Measurements from ENCODE around the gene ICAM4. TPM values are rescaled to one million over a fixed set of nuclear protein-coding genes. Genes with fewer than 3 reads are reported as not detected.
A peak's percentile ranks its signal among the peaks of the same experiment; 100 is the strongest.

ICAM4 gene
- total RNA-seq, 1 donor from 2014 or later = not detected

DNA sequence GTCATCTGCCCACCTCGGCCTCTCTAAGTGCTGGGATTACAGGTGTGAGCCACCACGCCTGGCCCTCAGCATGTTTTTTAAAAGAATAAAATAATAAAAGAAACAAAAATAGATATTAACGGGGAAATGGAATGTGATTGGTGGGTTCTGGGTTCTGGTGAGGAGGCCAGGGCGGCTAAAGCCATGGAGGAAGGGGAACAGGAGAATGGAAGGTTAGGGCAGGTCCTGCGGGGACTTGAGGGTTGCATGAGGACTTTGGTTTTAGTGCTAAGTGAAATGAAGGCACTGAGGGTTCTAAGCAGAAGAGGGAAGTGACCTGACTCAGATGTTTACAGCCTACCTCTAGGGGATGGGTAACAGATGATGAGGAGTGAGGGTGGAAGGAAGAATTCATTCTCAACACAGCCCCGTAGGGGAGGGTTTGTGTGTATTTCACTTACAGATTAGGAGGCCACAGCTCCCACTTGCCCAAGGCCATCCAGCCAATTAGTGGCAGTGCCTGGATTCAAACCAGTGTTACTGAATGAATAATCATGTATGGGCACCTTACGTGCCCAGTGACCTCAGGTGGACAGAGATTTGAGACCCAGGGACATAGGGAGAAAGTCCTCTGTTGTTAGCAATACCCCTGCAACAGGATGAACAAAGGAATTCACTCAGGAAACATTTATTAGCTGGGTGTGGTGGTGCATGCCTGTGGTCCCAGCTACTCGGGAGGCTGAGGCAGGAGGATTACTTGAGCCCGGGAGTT, 41.4 kb upstream of the ICAM4 start:
- TF ChIP-seq, protein P1, sequence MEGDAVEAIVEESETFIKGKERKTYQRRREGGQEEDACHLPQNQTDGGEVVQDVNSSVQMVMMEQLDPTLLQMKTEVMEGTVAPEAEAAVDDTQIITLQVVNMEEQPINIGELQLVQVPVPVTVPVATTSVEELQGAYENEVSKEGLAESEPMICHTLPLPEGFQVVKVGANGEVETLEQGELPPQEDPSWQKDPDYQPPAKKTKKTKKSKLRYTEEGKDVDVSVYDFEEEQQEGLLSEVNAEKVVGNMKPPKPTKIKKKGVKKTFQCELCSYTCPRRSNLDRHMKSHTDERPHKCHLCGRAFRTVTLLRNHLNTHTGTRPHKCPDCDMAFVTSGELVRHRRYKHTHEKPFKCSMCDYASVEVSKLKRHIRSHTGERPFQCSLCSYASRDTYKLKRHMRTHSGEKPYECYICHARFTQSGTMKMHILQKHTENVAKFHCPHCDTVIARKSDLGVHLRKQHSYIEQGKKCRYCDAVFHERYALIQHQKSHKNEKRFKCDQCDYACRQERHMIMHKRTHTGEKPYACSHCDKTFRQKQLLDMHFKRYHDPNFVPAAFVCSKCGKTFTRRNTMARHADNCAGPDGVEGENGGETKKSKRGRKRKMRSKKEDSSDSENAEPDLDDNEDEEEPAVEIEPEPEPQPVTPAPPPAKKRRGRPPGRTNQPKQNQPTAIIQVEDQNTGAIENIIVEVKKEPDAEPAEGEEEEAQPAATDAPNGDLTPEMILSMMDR (IDR thresholded peaks at IDR 0.05) = no peak
- no peak for DNase-seq (ENCODE audit: low spot score)
- H3K36me3 Mint-ChIP-seq (ENCODE audit: low read depth) = no peaks in the 10 kb centered on the region
- H3K9me3 Mint-ChIP-seq (ENCODE audit: low read depth) = no peaks in the 10 kb centered on the region
- peaks cover 6% of the 10 kb centered on the region for H3K4me1 Mint-ChIP-seq (ENCODE audit: low read depth)
- no peak overlapping the region for H3K27ac Mint-ChIP-seq (ENCODE audit: unreplicated experiment)
- H3K4me3 Mint-ChIP-seq (ENCODE audit: unreplicated experiment) = no peak overlapping the region
- no peaks in the 10 kb centered on the region for H3K27me3 Mint-ChIP-seq (ENCODE audit: low read depth)

DNA sequence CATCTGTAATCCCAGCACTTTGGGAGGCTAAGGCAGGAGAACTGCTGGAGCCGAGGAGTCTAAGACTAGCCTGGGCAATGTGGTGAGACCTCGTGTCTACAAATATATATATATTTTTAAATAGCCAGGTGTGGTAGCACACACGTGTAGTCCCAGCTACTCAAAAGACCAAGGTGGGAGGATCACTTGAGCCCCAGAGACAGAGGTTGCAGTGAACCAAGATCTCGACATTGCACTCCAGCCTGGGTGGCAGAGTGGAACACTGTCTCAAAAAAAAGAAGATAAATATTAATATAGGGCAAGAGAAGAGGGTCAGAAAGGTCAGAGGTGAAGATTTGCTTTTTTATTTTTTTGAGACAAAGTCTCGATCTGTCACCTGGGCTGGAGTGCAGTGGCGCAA, 40.2 kb upstream of the ICAM4 start:
- no peaks in the 10 kb centered on the region for H3K9me3 Mint-ChIP-seq (ENCODE audit: low read depth)
- H3K4me3 Mint-ChIP-seq (ENCODE audit: unreplicated experiment) = no peak overlapping the region
- H3K4me1 Mint-ChIP-seq (ENCODE audit: low read depth) = peaks cover 10% of the 10 kb centered on the region
- DNase-seq (ENCODE audit: low spot score) = no peak
- no peak overlapping the region for H3K27ac Mint-ChIP-seq (ENCODE audit: unreplicated experiment)
- H3K36me3 Mint-ChIP-seq (ENCODE audit: low read depth) = no peaks in the 10 kb centered on the region
- TF ChIP-seq, protein P1 (IDR thresholded peaks at IDR 0.05) = no peak
- no peaks in the 10 kb centered on the region for H3K27me3 Mint-ChIP-seq (ENCODE audit: low read depth)

DNA sequence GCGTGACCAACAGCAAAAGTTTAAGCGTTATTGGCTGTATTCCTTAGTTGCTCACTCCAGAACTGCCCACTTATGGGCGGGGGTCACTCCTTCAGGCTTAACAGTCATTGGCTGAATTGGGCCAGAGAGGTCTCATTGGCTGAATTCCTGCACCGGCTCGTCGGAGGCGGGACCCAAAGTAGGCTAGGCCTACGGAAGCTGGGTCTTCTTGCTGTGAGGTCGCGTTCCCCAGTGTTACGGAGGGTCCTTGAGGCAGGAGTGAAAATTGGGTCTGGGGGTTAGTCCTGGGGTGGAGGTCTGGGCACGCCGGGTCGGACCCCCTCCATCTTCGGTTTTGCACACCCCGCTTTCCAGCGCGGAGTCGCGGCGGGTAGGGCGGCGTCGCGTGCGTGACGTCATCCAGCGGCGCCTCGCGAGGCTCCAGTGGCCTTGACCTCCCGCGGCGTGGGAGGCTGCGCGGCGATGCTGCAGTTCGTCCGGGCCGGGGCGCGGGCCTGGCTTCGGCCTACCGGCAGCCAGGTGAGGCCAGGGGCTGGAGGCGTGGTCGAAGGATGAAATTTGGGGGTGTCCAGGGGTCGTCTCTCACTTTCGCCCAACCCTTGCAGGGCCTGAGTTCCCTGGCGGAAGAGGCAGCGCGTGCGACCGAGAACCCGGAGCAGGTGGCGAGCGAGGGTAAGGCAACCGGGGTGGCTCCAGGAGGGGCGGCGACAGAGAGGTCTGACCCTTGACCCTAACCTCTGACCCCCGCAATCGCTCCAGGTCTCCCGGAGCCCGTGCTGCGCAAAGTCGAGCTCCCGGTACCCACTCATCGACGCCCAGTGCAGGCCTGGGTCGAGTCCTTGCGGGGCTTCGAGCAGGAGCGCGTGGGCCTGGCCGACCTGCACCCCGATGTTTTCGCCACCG, 34.7 kb upstream of the ICAM4 start, which contains the start of gene MRPL4:
TSS of gene MRPL4 (plus strand) at position 423 of the 903 bp plus-strand sequence. CDS start at position 463, 40 bp downstream.
- Mint-ChIP-seq H3K27me3 (ENCODE audit: low read depth) (no peaks in the 10 kb centered on the region), H3K4me3 (ENCODE audit: unreplicated experiment) (peak within 1 kb of the TSS; percentile 93), H3K4me1 (ENCODE audit: low read depth) (peaks cover 21% of the 10 kb centered on the region), H3K27ac (ENCODE audit: unreplicated experiment) (peak within 1 kb of the TSS; percentile 95), H3K9me3 (ENCODE audit: low read depth) (no peaks in the 10 kb centered on the region), H3K36me3 (ENCODE audit: low read depth) (peaks cover 15% of the 10 kb centered on the region)
- TF ChIP-seq, protein P1 (IDR thresholded peaks at IDR 0.05) = no peak
- peak; percentile 94 for DNase-seq (ENCODE audit: low spot score)

DNA sequence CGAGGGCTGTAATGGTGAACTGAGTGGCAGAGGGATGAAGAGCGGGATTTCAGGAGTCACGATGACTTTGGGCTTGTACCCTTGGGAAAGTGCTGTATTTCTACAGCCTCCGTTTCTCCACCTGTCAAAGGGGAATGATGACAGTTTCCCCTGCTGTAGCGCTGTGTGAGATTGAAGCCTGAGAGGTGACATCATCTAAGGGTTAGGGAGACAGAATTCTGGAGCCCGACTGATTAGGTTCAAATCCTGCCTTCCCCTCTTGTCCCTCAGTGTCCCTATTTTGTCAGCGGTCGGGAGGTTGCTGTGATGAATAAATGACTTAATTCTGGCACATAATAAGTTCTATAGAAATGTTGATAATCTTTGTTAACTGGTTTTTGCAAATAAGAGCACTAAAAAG, 34.0 kb upstream of the ICAM4 start:
- H3K9me3 Mint-ChIP-seq (ENCODE audit: low read depth) = no peaks in the 10 kb centered on the region
- peaks cover 21% of the 10 kb centered on the region for H3K4me1 Mint-ChIP-seq (ENCODE audit: low read depth)
- H3K27ac Mint-ChIP-seq (ENCODE audit: unreplicated experiment) = peak overlapping the region; percentile 95
- H3K4me3 Mint-ChIP-seq (ENCODE audit: unreplicated experiment) = peak overlapping the region; percentile 93
- H3K27me3 Mint-ChIP-seq (ENCODE audit: low read depth) = no peaks in the 10 kb centered on the region
- TF ChIP-seq, protein P1 (IDR thresholded peaks at IDR 0.05) = no peak
- DNase-seq (ENCODE audit: low spot score) = no peak
- peaks cover 22% of the 10 kb centered on the region for H3K36me3 Mint-ChIP-seq (ENCODE audit: low read depth)

DNA sequence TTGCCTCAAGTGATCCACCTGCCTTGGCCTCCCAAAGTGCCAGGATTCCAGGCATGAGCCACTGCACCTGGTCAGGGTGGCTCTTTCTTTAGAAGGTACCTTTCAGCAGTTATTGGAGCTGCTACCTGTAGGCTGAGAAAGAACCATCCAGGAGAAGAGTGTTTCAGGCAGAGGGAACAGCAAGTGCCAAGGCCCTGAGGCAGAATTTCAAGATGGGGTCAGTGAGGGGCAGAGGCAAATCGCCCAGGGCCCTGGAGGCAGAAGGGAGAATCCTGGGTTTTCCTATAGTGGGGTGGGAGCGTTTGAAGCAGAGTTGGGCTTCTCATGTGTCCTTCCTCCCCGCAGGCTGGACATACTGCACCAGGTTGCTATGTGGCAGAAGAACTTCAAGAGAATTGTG, 32.5 kb upstream of the ICAM4 start:
- H3K9me3 Mint-ChIP-seq (ENCODE audit: low read depth) = no peaks in the 10 kb centered on the region
- peaks cover 24% of the 10 kb centered on the region for H3K36me3 Mint-ChIP-seq (ENCODE audit: low read depth)
- TF ChIP-seq, protein P1 (IDR thresholded peaks at IDR 0.05) = no peak
- DNase-seq (ENCODE audit: low spot score) = no peak
- no peaks in the 10 kb centered on the region for H3K27me3 Mint-ChIP-seq (ENCODE audit: low read depth)
- peaks cover 21% of the 10 kb centered on the region for H3K4me1 Mint-ChIP-seq (ENCODE audit: low read depth)
- no peak overlapping the region for H3K27ac Mint-ChIP-seq (ENCODE audit: unreplicated experiment)
- H3K4me3 Mint-ChIP-seq (ENCODE audit: unreplicated experiment) = no peak overlapping the region

Measured in chondrocyte (in vitro differentiated cells).